PC-3 (cell line): ENCODE data around the gene DGKI.

ENCODE experiments used
- CTCF ChIP-seq: fragments of 300-600 bp; sonication (generic); conservative IDR thresholded peaks from 2 replicates; pipeline ENCODE4 v1.5.1; 2017; ENCODE audit warnings: antibody characterized with exemption, low read depth, mild to moderate bottlenecking, low read length
- EZH2 ChIP-seq: fragments of 300-600 bp; sonication (generic); IDR thresholded peaks from one replicate; pipeline ENCODE4 v1.6.1; 2017; ENCODE audit warnings: antibody characterized with exemption, mild to moderate bottlenecking, low read length; ENCODE audit not compliant: unreplicated experiment
- EZH2phosphoT487 ChIP-seq: fragments of 300-600 bp; sonication (generic); IDR thresholded peaks from 2 replicates; pipeline ENCODE4 v1.6.1; 2018; ENCODE audit warnings: mild to moderate bottlenecking, antibody characterized with exemption, low read length, borderline replicate concordance

GRCh38 chr7:137846827-137847567, at the start of gene DGKI:
- no peak for TF ChIP-seq CTCF
- TF ChIP-seq EZH2: no peak
- TF ChIP-seq EZH2phosphoT487: no peak
